ENCODE data around the gene SLC19A1.

Gene SLC19A1

GRCh38 chr21:45517249-45518065, 24.8 kb downstream of the SLC19A1 start:
- DNase-seq (ENCODE audit: low read depth, low spot score), result no peak

GRCh38 chr21:45516671-45517151, 25.5 kb downstream of the SLC19A1 start:
- no peak for DNase-seq (ENCODE audit: low read depth, low spot score)

DNA sequence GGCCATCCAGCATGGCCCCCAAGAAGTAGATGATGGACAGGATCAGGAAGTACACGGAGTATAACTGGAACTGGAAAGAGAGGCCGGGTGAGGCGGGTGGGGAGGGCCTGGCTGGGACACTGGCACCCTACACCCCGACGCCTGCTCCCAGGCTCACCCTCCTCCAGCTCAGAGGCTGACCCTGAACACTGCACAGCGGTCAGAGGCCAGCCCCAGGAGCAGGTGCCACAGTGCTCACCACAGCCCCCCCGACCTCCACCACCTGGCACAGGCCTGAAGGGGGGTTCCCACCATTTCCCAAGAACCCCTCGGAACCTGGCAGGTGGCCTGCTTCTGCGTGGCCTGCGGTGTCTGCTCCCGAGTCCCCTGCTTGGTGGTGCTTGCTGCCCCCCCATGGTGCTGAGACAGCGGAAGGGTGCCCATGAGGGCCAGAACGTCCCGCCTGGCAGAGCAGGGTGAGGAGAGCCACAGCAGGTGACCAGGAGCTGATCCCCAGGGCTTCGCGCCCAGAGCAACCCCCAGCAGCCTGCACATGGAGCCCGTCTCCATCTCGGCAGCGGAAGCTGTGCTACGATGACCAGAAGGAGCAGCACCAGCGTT, 26.1 kb downstream of the SLC19A1 start:
- DNase-seq (ENCODE audit: low read depth, low spot score), result no peak

- DNase-seq (ENCODE audit: low read depth, low spot score), result no peak
These were observed 26.8 kb downstream of the SLC19A1 start for GRCh38 chr21:45515241-45516061.

DNA sequence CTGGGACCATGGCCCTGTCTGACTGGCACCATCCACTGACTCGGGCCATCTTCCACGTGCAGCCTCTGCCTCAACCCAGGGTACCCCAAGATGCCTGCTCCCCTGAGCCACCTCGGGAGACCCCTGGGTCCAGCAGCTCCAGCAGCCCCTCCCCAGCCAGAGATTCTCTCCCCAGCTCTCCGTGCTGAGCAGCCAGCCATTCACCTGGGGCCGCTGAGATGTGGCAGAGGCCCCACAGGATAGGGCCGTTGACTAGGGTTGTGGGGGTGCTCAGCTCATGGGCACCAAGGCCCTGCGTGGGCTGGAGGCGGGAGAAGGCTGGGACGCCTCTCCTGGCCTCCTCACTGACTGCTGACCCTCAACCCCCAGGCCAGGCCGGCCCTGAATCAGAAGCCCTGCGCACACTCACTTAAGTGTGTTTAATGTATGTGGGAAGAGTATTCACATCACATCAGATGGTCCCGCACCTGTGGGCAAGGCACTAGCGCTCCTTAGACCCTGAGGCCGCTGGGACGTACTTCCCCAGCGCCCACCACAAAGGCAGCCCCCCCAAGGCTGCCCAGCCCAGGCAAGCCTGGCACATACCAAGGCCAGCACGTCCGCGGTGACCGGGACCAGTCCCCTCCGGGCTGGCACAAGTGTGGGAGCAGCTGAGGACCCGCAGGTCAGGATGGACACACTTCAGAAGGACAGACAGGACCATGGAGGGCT, 27.8 kb downstream of the SLC19A1 start:
- no peak for DNase-seq (ENCODE audit: low read depth, low spot score)

- no peak for DNase-seq (ENCODE audit: low read depth, low spot score)
These were observed 28.4 kb downstream of the SLC19A1 start for GRCh38 chr21:45513741-45514310.

GRCh38 chr21:45513003-45513717, 29.1 kb downstream of the SLC19A1 start:
- no peak for DNase-seq (ENCODE audit: low read depth, low spot score)

DNA sequence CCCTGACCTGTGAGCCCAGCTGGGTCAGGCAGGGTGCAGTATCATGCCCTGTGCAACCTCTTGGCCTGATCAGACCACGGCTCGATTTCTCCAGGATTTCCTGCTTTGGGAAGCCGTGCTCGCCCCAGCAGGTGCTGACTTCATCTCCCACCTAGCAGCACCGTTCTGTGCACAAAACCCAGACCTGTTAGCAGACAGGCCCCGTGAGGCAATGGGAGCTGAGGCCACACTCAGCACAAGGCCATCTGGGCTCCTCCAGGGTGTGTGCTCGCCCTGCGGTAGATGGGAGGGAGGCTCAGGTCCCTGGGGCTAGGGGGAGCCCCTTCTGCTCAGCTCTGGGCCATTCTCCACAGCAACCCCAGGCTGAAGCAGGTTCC, 29.6 kb downstream of the SLC19A1 start:
- DNase-seq (ENCODE audit: low read depth, low spot score), result no peak

DNA sequence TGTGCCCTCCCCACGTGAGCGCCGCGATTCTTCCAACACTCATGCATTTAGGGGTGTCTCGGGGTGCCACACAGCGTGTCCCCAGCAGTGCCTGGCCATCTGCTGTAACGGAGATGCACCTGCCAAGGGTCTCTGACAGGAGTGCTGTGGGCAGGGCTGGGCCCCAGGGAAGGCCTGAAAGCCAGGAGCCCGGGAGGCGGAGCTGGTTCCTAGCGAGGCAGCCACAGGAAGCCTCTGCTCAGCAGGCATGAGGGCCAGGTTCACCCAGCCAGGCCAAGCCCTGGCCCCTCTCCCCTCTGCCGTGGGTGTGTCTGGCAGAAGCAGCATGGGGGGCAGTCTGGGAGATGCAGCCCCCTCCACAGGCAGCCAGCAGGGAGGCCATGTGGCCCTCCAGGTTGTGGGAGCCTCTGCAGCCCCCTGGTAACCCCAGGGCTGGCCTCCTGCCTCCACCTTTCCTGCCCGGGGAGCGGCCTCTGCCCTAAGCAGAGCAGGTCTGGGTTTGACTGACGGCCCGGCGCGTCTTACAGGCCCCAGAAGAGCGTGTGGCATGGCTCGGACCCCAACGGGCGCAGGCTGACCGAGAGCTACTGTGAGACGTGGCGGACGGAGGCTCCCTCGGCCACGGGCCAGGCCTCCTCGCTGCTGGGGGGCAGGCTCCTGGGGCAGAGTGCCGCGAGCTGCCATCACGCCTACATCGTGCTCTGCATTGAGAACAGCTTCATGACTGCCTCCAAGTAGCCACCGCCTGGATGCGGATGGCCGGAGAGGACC, 30.4 kb downstream of the SLC19A1 start:
- DNase-seq (ENCODE audit: low read depth, low spot score), result no peak

- no peak for DNase-seq (ENCODE audit: low read depth, low spot score)
These were observed 31.2 kb downstream of the SLC19A1 start for GRCh38 chr21:45511007-45511406.

DNA sequence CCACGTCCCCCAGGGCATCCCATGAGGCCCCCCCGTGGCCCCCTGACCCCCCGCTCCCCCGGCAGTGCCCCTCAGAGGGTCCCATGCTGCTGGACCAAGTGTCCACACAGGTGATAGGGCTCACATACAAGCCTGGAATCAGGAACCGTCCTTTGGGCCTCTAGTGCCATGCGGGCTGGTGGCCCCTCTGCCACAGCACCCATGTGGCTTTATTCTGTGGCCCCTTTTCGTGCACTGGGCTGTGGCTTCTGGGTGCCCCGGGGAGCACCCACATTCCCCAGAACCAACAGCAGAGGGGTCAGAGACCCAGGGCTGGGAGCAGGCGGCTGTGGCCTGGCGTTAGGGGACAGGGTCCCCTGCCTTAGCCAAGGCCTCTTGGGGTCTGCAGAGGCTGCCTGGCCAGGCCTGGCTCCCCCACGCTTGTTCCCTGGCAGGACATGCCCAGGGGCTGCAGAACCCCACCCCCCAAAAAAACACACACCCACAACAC, 31.7 kb downstream of the SLC19A1 start:
- no peak for DNase-seq (ENCODE audit: low read depth, low spot score)

GRCh38 chr21:45509566-45510465, 32.4 kb downstream of the SLC19A1 start:
- DNase-seq (ENCODE audit: low read depth, low spot score), result no peak

- DNase-seq (ENCODE audit: low read depth, low spot score), result no peak
These were observed 33.4 kb downstream of the SLC19A1 start for GRCh38 chr21:45508607-45509565.

DNA sequence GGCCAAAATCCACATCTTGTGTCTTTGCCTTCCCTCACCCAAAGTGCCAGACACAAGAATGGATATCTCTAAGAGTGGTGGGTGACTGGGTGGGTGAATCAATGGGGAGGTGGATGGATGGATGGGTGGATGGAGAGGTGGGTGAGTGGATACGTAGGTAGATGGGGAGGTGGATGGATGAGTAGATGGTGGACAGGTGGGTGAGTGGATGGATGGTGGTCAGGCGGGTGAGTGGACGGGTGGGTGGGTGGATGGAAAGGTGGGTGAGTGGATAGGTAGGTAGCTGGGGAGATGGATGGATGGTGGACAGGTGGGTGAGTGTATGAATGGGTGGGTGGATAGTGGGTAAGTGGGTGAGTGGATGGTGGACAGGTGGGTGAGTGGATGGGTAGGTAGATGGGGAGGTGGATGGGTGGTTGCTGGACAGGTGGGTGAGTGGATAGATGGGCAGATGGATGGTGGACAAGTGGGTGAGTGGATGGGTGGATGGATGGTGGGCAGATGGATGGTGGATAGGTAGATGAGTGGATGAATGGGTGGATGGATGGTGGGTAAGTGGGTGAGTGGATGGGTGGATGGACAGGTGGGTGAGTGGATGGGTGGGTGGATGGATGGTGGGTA, 34.2 kb downstream of the SLC19A1 start:
- DNase-seq (ENCODE audit: low read depth, low spot score), result no peak

DNA sequence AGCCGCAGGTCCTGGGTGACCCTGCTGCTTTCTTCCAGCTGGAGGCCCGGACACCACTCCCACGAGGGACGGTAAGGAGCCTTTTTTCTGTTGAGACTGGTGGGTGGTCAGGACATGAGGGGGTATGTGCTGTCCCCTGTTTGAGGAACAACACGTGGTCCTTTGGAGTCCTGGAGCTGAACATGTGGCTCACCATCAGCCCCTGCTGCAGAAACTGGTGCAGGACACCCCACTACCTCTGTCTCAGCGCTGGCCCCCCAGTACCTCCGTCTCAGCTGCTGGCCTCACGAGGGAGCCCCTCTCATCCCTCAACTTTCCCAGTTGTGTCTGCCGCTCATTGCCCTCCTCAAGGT, 34.7 kb downstream of the SLC19A1 start:
- no peak for DNase-seq (ENCODE audit: low read depth, low spot score)

DNA sequence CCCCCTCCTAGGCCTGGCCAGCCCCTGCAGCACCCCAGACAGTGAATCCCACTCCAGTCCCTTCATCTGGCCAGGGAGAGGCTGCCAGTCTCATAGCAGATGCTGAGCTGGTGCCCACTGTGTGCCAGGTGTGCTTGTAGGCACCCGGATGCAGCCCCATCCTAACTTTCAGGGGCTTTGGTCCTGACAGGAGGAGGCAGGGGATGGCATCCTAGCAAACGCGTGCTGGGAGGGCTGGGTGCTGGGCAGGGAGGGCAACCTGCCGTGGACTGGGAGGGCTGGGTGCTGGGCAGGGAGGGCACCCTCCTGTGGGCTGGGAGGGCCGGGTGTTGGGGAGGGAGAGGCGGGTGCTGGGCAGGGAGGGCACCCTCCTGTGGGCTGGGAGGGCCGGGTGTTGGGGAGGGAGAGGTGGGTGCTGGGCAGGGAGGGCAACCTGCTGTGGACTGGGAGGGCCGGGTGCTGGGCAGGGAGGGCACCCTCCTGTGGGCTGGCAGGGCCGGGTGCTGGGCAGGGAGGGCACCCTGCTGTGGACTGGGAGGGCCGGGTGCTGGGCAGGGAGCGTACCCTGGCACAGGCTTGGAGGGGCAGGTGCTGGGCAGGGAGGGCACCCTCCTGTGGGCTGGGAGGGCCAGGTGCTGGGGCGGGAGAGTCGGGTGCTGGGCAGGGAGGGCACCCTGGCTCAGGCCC, 35.3 kb downstream of the SLC19A1 start:
- DNase-seq (ENCODE audit: low read depth, low spot score), result no peak
